Type B pancreatic cell (in vitro differentiated cells): ENCODE measurements around the gene UQCR11. TPM values are rescaled to one million over a fixed set of nuclear protein-coding genes. Genes with fewer than 3 reads are reported as not detected.

Experiments used
- DNase-seq: peaks from one replicate; pipeline ENCODE4 v3.0.0; 2021; ENCODE audit warnings: mixed read lengths; ENCODE audit not compliant: unreplicated experiment; ENCODE audit errors: extremely low spot score
- H3K27ac Mint-ChIP-seq: 2 replicates; pipeline ENCODE4 v1.8.0; 2021; ENCODE audit warnings: mild to moderate bottlenecking, mixed read lengths
- H3K27me3 Mint-ChIP-seq: 2 replicates; pipeline ENCODE4 v1.8.0; 2021; ENCODE audit warnings: mixed read lengths
- H3K36me3 Mint-ChIP-seq: 2 replicates; pipeline ENCODE4 v1.8.0; 2021; ENCODE audit warnings: mixed read lengths
- H3K4me1 Mint-ChIP-seq: one replicate; pipeline ENCODE4 v1.8.0; 2021; ENCODE audit warnings: mixed read lengths; ENCODE audit not compliant: unreplicated experiment
- H3K4me3 Mint-ChIP-seq: 2 replicates; pipeline ENCODE4 v1.8.0; 2021; ENCODE audit warnings: mild to moderate bottlenecking, mixed read lengths
- H3K9me3 Mint-ChIP-seq: 2 replicates; pipeline ENCODE4 v1.8.0; 2021; ENCODE audit warnings: mixed read lengths
- total RNA-seq: library from RNA; stranded (reverse); gene quantifications from 2 replicates; pipeline ENCODE4 v1.2.1, GENCODE V29; 2021; ENCODE audit warnings: low replicate concordance
- TF ChIP-seq, protein P1 (sequence below): fragments of 200-600 bp; sonication (generic); conservative IDR thresholded peaks from 2 replicates; pipeline ENCODE4 v1.5.0; 2021; ENCODE audit warnings: antibody characterized with exemption, mild to moderate bottlenecking

Gene UQCR11
- total RNA-seq, 1 donor from 2014 or later, result 191 TPM

DNA sequence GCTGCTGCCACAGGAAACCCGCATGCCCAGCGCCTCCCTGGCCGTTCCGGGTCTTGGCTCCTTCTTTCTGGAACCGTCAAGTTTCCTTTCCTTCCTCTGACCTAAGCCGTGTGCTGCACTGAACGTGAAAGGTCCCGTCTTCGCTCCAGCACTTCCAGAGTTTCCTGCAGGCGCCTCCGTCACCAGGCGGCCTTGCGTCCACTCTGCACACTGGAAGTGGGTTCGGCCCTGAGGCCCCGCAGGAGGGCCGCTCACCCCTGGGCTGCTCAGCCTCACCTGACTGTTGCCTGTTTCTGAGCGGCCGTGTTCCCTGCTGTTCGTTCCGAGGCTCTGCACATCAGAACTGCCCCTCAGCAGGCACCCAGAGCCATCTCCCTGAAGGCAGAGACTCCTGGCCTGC is 24.9 kb downstream of the UQCR11 start:
- Mint-ChIP-seq H3K4me1 (no peaks in the 10 kb centered on the region), H3K36me3 (no peaks in the 10 kb centered on the region), H3K27me3 (no peaks in the 10 kb centered on the region), H3K4me3 (no peak overlapping the region), H3K27ac (no peak overlapping the region), H3K9me3 (no peaks in the 10 kb centered on the region)
- DNase-seq, result no peak
- TF ChIP-seq, protein P1, sequence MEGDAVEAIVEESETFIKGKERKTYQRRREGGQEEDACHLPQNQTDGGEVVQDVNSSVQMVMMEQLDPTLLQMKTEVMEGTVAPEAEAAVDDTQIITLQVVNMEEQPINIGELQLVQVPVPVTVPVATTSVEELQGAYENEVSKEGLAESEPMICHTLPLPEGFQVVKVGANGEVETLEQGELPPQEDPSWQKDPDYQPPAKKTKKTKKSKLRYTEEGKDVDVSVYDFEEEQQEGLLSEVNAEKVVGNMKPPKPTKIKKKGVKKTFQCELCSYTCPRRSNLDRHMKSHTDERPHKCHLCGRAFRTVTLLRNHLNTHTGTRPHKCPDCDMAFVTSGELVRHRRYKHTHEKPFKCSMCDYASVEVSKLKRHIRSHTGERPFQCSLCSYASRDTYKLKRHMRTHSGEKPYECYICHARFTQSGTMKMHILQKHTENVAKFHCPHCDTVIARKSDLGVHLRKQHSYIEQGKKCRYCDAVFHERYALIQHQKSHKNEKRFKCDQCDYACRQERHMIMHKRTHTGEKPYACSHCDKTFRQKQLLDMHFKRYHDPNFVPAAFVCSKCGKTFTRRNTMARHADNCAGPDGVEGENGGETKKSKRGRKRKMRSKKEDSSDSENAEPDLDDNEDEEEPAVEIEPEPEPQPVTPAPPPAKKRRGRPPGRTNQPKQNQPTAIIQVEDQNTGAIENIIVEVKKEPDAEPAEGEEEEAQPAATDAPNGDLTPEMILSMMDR, result no peak

DNA sequence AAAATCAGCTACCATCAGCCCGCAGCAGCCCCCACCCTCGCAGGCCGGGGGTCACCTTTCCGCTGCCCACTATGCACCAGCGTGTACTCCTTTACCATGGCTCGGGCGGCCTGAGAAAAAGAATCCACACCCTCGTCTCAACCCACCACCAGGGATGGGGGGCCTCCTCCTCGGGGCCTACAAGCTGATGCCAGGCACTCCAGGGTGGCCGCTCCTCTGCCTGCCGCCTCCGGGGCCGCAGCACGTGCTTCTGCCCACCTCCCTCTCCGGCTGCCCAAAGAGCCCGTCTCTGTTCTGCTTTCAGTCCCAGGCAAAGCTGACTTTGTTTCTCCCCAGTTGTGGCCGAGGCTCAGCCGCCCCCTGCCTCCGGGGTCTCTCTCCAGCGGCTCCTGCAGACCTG is 26.0 kb downstream of the UQCR11 start:
- no peak overlapping the region for H3K27ac Mint-ChIP-seq
- no peaks in the 10 kb centered on the region for H3K9me3 Mint-ChIP-seq
- TF ChIP-seq, protein P1, result no peak
- no peaks in the 10 kb centered on the region for H3K4me1 Mint-ChIP-seq
- no peak overlapping the region for H3K4me3 Mint-ChIP-seq
- no peaks in the 10 kb centered on the region for H3K36me3 Mint-ChIP-seq
- no peaks in the 10 kb centered on the region for H3K27me3 Mint-ChIP-seq
- DNase-seq, result no peak

DNA sequence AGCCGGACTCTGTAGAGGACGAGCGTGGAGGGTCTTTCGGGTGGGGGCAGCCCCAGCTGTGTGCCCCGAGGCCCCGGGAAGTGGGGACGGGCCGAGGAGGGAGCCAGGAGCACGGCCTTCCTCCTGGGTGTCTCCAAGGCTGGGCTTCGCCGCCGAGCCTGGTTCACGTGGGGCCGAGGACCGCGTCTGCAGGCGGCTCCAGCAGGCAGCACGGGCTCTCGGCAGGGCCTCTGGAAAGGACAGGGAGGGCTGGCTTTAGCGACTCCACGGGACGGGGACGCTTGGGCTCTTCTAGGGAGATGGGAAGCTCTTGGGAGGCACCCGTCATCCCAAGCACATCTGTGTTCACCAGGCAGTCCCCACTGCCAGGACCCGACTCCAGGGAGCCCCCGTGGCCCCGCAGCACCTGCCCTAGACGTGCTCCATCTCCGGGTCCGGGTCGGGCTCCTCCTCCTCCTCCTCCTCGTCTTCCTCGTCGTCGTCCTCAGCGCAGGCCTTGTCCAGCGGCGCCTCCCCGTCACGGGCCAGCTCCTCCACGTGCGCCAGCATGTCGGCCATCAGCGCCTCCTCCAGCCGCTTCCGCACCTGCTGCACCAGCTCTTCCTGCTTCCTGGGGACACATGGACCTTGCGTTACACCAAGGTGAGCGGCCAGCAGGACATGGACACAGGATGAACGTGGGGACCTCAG is 27.2 kb downstream of the UQCR11 start:
- H3K4me3 Mint-ChIP-seq, result no peak overlapping the region
- H3K4me1 Mint-ChIP-seq, result peaks cover 5% of the 10 kb centered on the region
- TF ChIP-seq, protein P1, result no peak
- no peaks in the 10 kb centered on the region for H3K9me3 Mint-ChIP-seq
- H3K27me3 Mint-ChIP-seq, result no peaks in the 10 kb centered on the region
- no peak overlapping the region for H3K27ac Mint-ChIP-seq
- H3K36me3 Mint-ChIP-seq, result no peaks in the 10 kb centered on the region
- no peak for DNase-seq

DNA sequence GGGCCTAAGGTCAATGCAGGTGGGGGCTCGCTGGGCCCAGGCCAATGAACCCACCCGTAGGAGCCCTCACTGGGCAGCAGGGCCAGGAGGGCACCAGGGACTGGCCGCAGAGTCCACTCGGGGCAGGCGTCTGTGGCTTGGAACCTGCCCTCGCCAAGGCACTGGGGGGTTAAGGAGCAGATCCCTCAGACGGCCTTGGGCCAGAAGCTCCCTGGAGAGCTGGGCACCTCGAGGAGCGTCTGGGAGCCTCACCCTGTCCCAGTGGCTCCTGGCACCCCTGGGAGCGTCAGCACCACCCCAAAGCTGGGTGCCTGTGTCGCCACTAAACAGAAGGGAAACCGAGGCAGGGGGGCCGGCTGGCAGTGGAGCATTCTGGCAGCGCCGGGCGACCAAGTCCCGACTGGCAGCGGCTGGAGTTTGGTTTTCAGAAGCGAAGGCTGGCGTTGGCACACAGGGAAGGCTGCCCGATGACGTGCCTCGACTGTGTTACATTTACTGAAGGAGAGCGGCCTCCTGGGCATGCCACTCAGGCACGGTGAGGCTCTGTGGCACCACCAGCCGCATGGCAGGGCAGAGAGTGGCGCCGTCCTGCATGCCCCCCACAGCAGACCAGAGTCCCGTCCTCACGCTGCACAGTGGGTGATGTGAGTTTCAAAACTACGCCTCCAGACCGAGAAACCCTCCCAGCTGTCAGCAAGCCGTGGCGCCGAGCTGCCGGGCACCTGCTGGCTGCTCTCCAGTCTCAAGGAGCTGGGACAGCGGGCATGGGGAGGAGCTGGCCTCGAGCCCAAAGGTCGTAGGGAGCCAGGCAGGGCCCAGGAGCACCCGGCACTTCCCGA is 28.0 kb downstream of the UQCR11 start:
- Mint-ChIP-seq H3K27ac (no peak overlapping the region), H3K36me3 (no peaks in the 10 kb centered on the region), H3K27me3 (no peaks in the 10 kb centered on the region), H3K4me3 (no peak overlapping the region), H3K9me3 (no peaks in the 10 kb centered on the region), H3K4me1 (peaks cover 5% of the 10 kb centered on the region)
- TF ChIP-seq, protein P1, result no peak
- no peak for DNase-seq

DNA sequence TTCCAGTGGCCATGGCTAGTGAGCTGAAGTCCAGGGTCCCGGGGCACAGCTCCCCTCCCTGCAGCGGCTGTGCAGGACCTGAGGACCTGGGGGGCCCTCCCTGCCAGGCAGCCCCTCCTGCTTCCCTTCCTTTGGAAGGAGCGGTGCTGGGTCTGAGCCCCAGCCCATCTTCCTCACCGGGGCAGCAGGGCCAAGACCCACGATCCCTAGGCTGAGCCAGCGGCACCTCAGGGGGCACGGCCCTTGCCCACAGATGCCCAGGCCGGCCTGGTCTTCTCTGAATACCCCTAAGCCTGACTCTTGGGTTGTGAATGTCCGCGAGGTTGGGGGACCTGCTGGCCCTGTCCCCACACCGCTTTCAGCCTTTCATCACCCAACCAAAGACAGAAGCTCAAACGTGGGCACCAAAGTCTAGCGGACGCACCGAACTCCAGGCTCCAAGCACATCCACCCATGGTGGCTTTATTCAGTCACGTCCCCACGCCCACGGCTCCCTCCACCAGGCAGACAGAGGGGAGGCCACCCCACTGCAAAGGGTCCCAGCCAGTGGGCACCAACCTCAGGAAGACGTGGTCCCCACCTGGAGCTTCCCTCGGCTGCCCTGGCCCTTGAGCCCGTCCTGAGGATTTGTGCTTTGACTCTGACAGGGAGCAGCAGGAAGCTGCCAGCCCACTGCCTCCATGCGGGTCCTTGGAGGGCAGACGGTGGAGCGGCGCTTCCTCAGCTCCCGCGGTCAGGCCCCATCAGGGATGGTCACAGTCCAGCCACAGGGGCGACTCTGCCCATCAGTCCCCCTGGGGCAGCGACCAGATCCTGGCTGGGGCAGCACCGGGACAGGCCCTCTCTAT is 28.8 kb downstream of the UQCR11 start:
- no peak overlapping the region for H3K4me3 Mint-ChIP-seq
- peaks cover 5% of the 10 kb centered on the region for H3K4me1 Mint-ChIP-seq
- no peaks in the 10 kb centered on the region for H3K36me3 Mint-ChIP-seq
- H3K27me3 Mint-ChIP-seq, result no peaks in the 10 kb centered on the region
- no peak for DNase-seq
- TF ChIP-seq, protein P1, result no peak
- H3K27ac Mint-ChIP-seq, result no peak overlapping the region
- no peaks in the 10 kb centered on the region for H3K9me3 Mint-ChIP-seq
